ENCODE data around the gene ATXN1. TPM values are rescaled to one million over a fixed set of nuclear protein-coding genes. Genes with fewer than 3 reads are reported as not detected.

The ATXN1 gene
- total and polyA plus RNA-seq, 7 donors = 1.3 to 50.9 (median 21.6) TPM

GRCh38 chr6:16295471-16295870 is 465.8 kb downstream of the ATXN1 start:
- no peak for TF ChIP-seq CTCF (IDR thresholded peaks at IDR 0.05)
- ATAC-seq (no peak), DNase-seq (no peak)
- Histone ChIP-seq H3K9me3 (no peaks in the 10 kb centered on the region), H3K27me3 (ENCODE audit: insufficient read depth in 3 of 3, low read length in 2 of 3) (no peaks in the 10 kb centered on the region), H3K4me3 (no peak overlapping the region), H3K36me3 (ENCODE audit: insufficient read depth in 1 of 2, low read depth in 1 of 2) (peaks cover 0 to 79% of the 10 kb centered on the region in 2 donors), H3K27ac (no peak overlapping the region), H3K4me1 (peaks cover 14% of the 10 kb centered on the region)
- WGBS, 3 donors = 79 to 87% (median 83%) methylated on average over 5 of the region's 5 CpGs
- intact Hi-C loops (cut with DNase I) = no loop called here

GRCh38 chr6:16295060-16295459 is 466.2 kb downstream of the ATXN1 start:
- no peak for TF ChIP-seq CTCF (IDR thresholded peaks at IDR 0.05)
- intact Hi-C loops (cut with DNase I) = no loop called here
- H3K27ac ChIP-seq = no peak overlapping the region
- H3K4me3 ChIP-seq = no peak overlapping the region
- DNase-seq = no peak
- no peaks in the 10 kb centered on the region for H3K27me3 ChIP-seq (ENCODE audit: insufficient read depth in 3 of 3, low read length in 2 of 3)
- 78 to 89% (median 79%) methylated on average over 15 of the region's 15 CpGs for WGBS, 3 donors
- no peak for ATAC-seq
- H3K9me3 ChIP-seq = no peaks in the 10 kb centered on the region
- H3K36me3 ChIP-seq (ENCODE audit: insufficient read depth in 1 of 2, low read depth in 1 of 2) = peaks cover 0 to 83% of the 10 kb centered on the region in 2 donors
- peaks cover 14% of the 10 kb centered on the region for H3K4me1 ChIP-seq

- Histone ChIP-seq H3K27me3 (ENCODE audit: insufficient read depth in 3 of 3, low read length in 2 of 3) (no peaks in the 10 kb centered on the region), H3K4me1 (peaks cover 14% of the 10 kb centered on the region), H3K27ac (no peak overlapping the region), H3K9me3 (no peaks in the 10 kb centered on the region), H3K4me3 (no peak overlapping the region), H3K36me3 (ENCODE audit: insufficient read depth in 1 of 2, low read depth in 1 of 2) (peaks cover 0 to 88% of the 10 kb centered on the region in 2 donors)
- TF ChIP-seq CTCF (IDR thresholded peaks at IDR 0.05) = no peak
- DNase-seq (no peak), ATAC-seq (no peak)
- 93% methylated on average over 10 of the region's 10 CpGs for WGBS, 3 donors
- intact Hi-C loops (cut with DNase I) = no loop called here
Measured at GRCh38 chr6:16294371-16294770, 466.9 kb downstream of the ATXN1 start.

- TF ChIP-seq CTCF (IDR thresholded peaks at IDR 0.05) = no peak
- Histone ChIP-seq H3K27ac (peak overlapping the region; percentile 69), H3K36me3 (ENCODE audit: insufficient read depth in 1 of 2, low read depth in 1 of 2) (peaks cover 0 to 86% of the 10 kb centered on the region in 2 donors), H3K4me1 (peaks cover 14% of the 10 kb centered on the region), H3K9me3 (no peaks in the 10 kb centered on the region), H3K4me3 (no peak overlapping the region), H3K27me3 (ENCODE audit: insufficient read depth in 3 of 3, low read length in 2 of 3) (no peaks in the 10 kb centered on the region)
- intact Hi-C loops (cut with DNase I) = no loop called here
- WGBS, 3 donors = 61 to 82% (median 64%) methylated on average over 8 of the region's 8 CpGs
- ATAC-seq (peak in 3 of 4 donors; percentile 29 to 43 (median 34)), DNase-seq (no peak)
Measured at GRCh38 chr6:16292942-16293341, 468.3 kb downstream of the ATXN1 start.

GRCh38 chr6:16292432-16292831 is 468.8 kb downstream of the ATXN1 start:
- H3K9me3 ChIP-seq = no peaks in the 10 kb centered on the region
- ATAC-seq (peak; percentile 69 to 82 (median 74)), DNase-seq (no peak)
- H3K4me1 ChIP-seq = peaks cover 14% of the 10 kb centered on the region
- intact Hi-C loops (cut with DNase I) = no loop called here
- 44 to 69% (median 60%) methylated on average over 5 of the region's 5 CpGs for whole genome bisulfite sequencing, 3 donors
- H3K27me3 ChIP-seq (ENCODE audit: insufficient read depth in 3 of 3, low read length in 2 of 3) = no peaks in the 10 kb centered on the region
- no peak for TF ChIP-seq CTCF (IDR thresholded peaks at IDR 0.05)
- no peak overlapping the region for H3K4me3 ChIP-seq
- H3K36me3 ChIP-seq (ENCODE audit: insufficient read depth in 1 of 2, low read depth in 1 of 2) = peaks cover 0 to 81% of the 10 kb centered on the region in 2 donors
- H3K27ac ChIP-seq = peak overlapping the region; percentile 69

Data from psoas muscle (tissue), 8 donors.